LNCaP clone FGC (cell line): Measurements from ENCODE around the gene PTGES2.
"Not testable (repeated sequence)": the region's sequence is repeated elsewhere in the genome, so short reads cannot be mapped to it uniquely, and the experiment has no call there.

Experiments
- DNase-seq: peaks from one replicate; pipeline ENCODE4 v3.0.0-alpha.2; 2011; ENCODE audit warnings: low read depth
- H3K4me3 ChIP-seq: 2 replicates; pipeline ENCODE4 v1.5.1; 2011; ENCODE audit warnings: mild to moderate bottlenecking, low read depth, low read length, control low read depth
- CTCF ChIP-seq: IDR thresholded peaks from 2 replicates; pipeline ENCODE4 v1.5.1; 2012; ENCODE audit warnings: mild to moderate bottlenecking; ENCODE audit not compliant: control insufficient read depth, insufficient read depth; ENCODE audit errors: extremely low read depth

PTGES2 gene

GRCh38 chr9:128116104-128117083 is 11.1 kb downstream of the PTGES2 start:
- no peak for DNase-seq
- no peak overlapping the region for H3K4me3 ChIP-seq
- TF ChIP-seq CTCF, result no peak

GRCh38 chr9:128115187-128116103 is 12.1 kb downstream of the PTGES2 start:
- H3K4me3 ChIP-seq, result no peak overlapping the region
- no peak for DNase-seq
- TF ChIP-seq CTCF, result no peak

GRCh38 chr9:128114326-128115186 is 13.0 kb downstream of the PTGES2 start:
- H3K4me3 ChIP-seq, result no peak overlapping the region
- DNase-seq, result no peak
- TF ChIP-seq CTCF, result no peak

- no peak for TF ChIP-seq CTCF
- no peak overlapping the region for H3K4me3 ChIP-seq
- no peak for DNase-seq
These were observed 13.8 kb downstream of the PTGES2 start for GRCh38 chr9:128113526-128114325.

GRCh38 chr9:128111726-128112125 is 15.8 kb downstream of the PTGES2 start:
- H3K4me3 ChIP-seq, DNase-seq: not testable (repeated sequence)

GRCh38 chr9:128109050-128109709 is 18.3 kb downstream of the PTGES2 start:
- DNase-seq, result no peak
- H3K4me3 ChIP-seq, result no peak overlapping the region
- TF ChIP-seq CTCF, result no peak
